Esophagus (tissue), 2 donors: ENCODE results near the gene OPA3. TPM values are rescaled to one million over a fixed set of nuclear protein-coding genes. Genes with fewer than 3 reads are reported as not detected.

Experiments used
- H3K27ac ChIP-seq, 2 donors: one replicate each; pipeline ENCODE4 v1.5.1; 2013; ENCODE audit warnings: low read depth in 2 of 2, mild to moderate bottlenecking in 2 of 2, inconsistent platforms in 1 of 2, low read length in 1 of 2, moderate library complexity in 1 of 2
- H3K27me3 ChIP-seq, 2 donors: one replicate each; pipeline ENCODE4 v1.6.1; 2013; ENCODE audit warnings: low read length in 2 of 2, control low read depth in 1 of 2, mild to moderate bottlenecking in 1 of 2; ENCODE audit not compliant: insufficient read depth in 2 of 2, control insufficient read depth in 1 of 2
- H3K36me3 ChIP-seq, 2 donors: one replicate each; pipeline ENCODE4 v1.6.1; 2013; ENCODE audit warnings: low read length in 1 of 2; ENCODE audit not compliant: control insufficient read depth in 2 of 2, insufficient read depth in 2 of 2
- H3K4me1 ChIP-seq, 2 donors: one replicate each; pipeline ENCODE4 v1.6.1; 2013; ENCODE audit warnings: low read length in 1 of 2; ENCODE audit not compliant: control insufficient read depth in 2 of 2, insufficient read depth in 2 of 2
- H3K4me3 ChIP-seq, 2 donors: one replicate each; pipeline ENCODE4 v1.5.1; 2013; ENCODE audit warnings: low read length in 2 of 2, mild to moderate bottlenecking in 2 of 2, low read depth in 1 of 2, moderate library complexity in 1 of 2
- H3K9me3 ChIP-seq, 2 donors: one replicate each; pipeline ENCODE4 v1.6.1; 2013; ENCODE audit warnings: mild to moderate bottlenecking in 2 of 2, low read depth in 1 of 2, low read length in 1 of 2, moderate library complexity in 1 of 2; ENCODE audit not compliant: control insufficient read depth in 2 of 2, insufficient read depth in 1 of 2
- WGBS, 2 donors: extraction: QIAGEN DNeasy Blood & Tissue Kit; methylation state at CpG; one replicate each; pipeline ENCODE4 v1.1.7; 2013; 5-methylcytosine and 5-hydroxymethylcytosine counted together
- polyA plus RNA-seq, 2 donors: library from polyadenylated mRNA; stranded (reverse); fragments of 200-250 nt; gene quantifications; one replicate each; pipeline ENCODE4 v1.2.3, GENCODE V29; 2013
- donor health status: healthy with polysubstance abuse.
- donor health status: Bipolar disorder and iron deficiency.

OPA3 gene
- polyA plus RNA-seq, 2 donors = 4.0 to 4.6 TPM

GRCh38 chr19:45508861-45509691 lies 75.5 kb downstream of the OPA3 start:
- WGBS, 2 donors = 2% methylated on average over 23 to 28 of the region's 28 CpGs
- Histone ChIP-seq H3K36me3 (no peaks in the 10 kb centered on the region), H3K4me3 (peak overlapping the region; percentile 87 to 88), H3K9me3 (no peaks in the 10 kb centered on the region), H3K4me1 (peaks cover 3 to 7% of the 10 kb centered on the region in 2 donors), H3K27me3 (no peaks in the 10 kb centered on the region), H3K27ac (peak overlapping the region; percentile 87 to 98)

GRCh38 chr19:45508417-45508860 lies 76.2 kb downstream of the OPA3 start:
- Histone ChIP-seq H3K27me3 (no peaks in the 10 kb centered on the region), H3K4me3 (peak overlapping the region; percentile 87 to 88), H3K4me1 (peaks cover 0 to 3% of the 10 kb centered on the region in 2 donors), H3K36me3 (no peaks in the 10 kb centered on the region), H3K27ac (peak overlapping the region; percentile 87 to 98), H3K9me3 (no peaks in the 10 kb centered on the region)
- 1% methylated on average over 16 to 26 of the region's 26 CpGs for WGBS, 2 donors

GRCh38 chr19:45507872-45508416 lies 76.7 kb downstream of the OPA3 start:
- Histone ChIP-seq H3K36me3 (no peaks in the 10 kb centered on the region), H3K27me3 (no peaks in the 10 kb centered on the region), H3K27ac (peak overlapping the region; percentile 87 to 98), H3K9me3 (no peaks in the 10 kb centered on the region), H3K4me3 (peak overlapping the region; percentile 87 to 88), H3K4me1 (peaks cover 0 to 3% of the 10 kb centered on the region in 2 donors)
- WGBS, 2 donors = 0% methylated on average over 22 of the region's 22 CpGs

- H3K36me3 ChIP-seq = no peaks in the 10 kb centered on the region
- peak within 1 kb of the TSS; percentile 87 to 98 for H3K27ac ChIP-seq
- peaks cover 0 to 3% of the 10 kb centered on the region in 2 donors for H3K4me1 ChIP-seq
- peak within 1 kb of the TSS; percentile 87 to 88 for H3K4me3 ChIP-seq
- 0 to 1% methylated on average over 60 to 65 of the region's 65 CpGs for WGBS, 2 donors
- H3K27me3 ChIP-seq = no peaks in the 10 kb centered on the region
- no peaks in the 10 kb centered on the region for H3K9me3 ChIP-seq
Measured at GRCh38 chr19:45506989-45507871, 77.4 kb downstream of the OPA3 start, which contains the start of gene VASP. TSS of gene VASP (plus strand) at chr19:45507479. CDS start at chr19:45507772, 293 bp downstream.

GRCh38 chr19:45506246-45506988 lies 78.2 kb downstream of the OPA3 start:
- Histone ChIP-seq H3K27me3 (no peaks in the 10 kb centered on the region), H3K36me3 (no peaks in the 10 kb centered on the region), H3K4me1 (peaks cover 0 to 3% of the 10 kb centered on the region in 2 donors), H3K27ac (peak overlapping the region; percentile 87 to 98), H3K4me3 (peak overlapping the region; percentile 87 to 88), H3K9me3 (no peaks in the 10 kb centered on the region)
- 1% methylated on average over 27 to 47 of the region's 47 CpGs for WGBS, 2 donors

GRCh38 chr19:45505996-45506245 lies 78.7 kb downstream of the OPA3 start:
- H3K4me1 ChIP-seq = peaks cover 0 to 3% of the 10 kb centered on the region in 2 donors
- H3K36me3 ChIP-seq = no peaks in the 10 kb centered on the region
- WGBS, 2 donors = 53 to 62% methylated on average over 5 of the region's 5 CpGs
- H3K27ac ChIP-seq = peak overlapping the region; percentile 87 to 95
- H3K4me3 ChIP-seq = peak overlapping the region; percentile 87 to 88
- no peaks in the 10 kb centered on the region for H3K27me3 ChIP-seq
- H3K9me3 ChIP-seq = no peaks in the 10 kb centered on the region

GRCh38 chr19:45505151-45505995 lies 79.2 kb downstream of the OPA3 start:
- Histone ChIP-seq H3K36me3 (no peaks in the 10 kb centered on the region), H3K27me3 (no peaks in the 10 kb centered on the region), H3K4me1 (peaks cover 0 to 3% of the 10 kb centered on the region in 2 donors), H3K4me3 (no peak overlapping the region), H3K9me3 (no peaks in the 10 kb centered on the region), H3K27ac (peak overlapping the region in 1 of 2 donors; percentile 95)
- WGBS, 2 donors = 77 to 82% methylated on average over 8 of the region's 8 CpGs

- Histone ChIP-seq H3K4me3 (no peak overlapping the region), H3K36me3 (no peaks in the 10 kb centered on the region), H3K27ac (no peak overlapping the region), H3K4me1 (peaks cover 3 to 8% of the 10 kb centered on the region in 2 donors), H3K27me3 (no peaks in the 10 kb centered on the region), H3K9me3 (no peaks in the 10 kb centered on the region)
- WGBS, 2 donors = 86 to 89% methylated on average over 9 of the region's 9 CpGs
Measured at GRCh38 chr19:45503909-45504308, 80.7 kb downstream of the OPA3 start.
